Sigmoid colon (tissue), 4 donors: ENCODE measurements around the gene SRF.

ENCODE experiments used
- CTCF ChIP-seq, 4 experiments: fragments of 450-650 bp in 3 of 4; fragments of 200-600 bp in 1 of 4; IDR thresholded peaks; one replicate each; pipeline ENCODE4 v1.5.1; 2016 to 2019; ENCODE audit warnings: antibody characterized with exemption in 4 of 4, mild to moderate bottlenecking in 3 of 4, moderate library complexity in 2 of 4
- EP300 ChIP-seq, 4 donors: sonication (generic); formaldehyde crosslinking; IDR thresholded peaks; one replicate each; pipeline ENCODE4 v1.6.1; 2017; ENCODE audit warnings: antibody characterized with exemption in 4 of 4
- POLR2A ChIP-seq, 2 donors: fragments of 450-650 bp; IDR thresholded peaks; one replicate each; pipeline ENCODE4 v1.6.1; 2016; ENCODE audit warnings: antibody characterized with exemption in 2 of 2, mild to moderate bottlenecking in 2 of 2, moderate library complexity in 2 of 2
- POLR2AphosphoS5 ChIP-seq, 4 donors: sonication (generic); formaldehyde crosslinking; IDR thresholded peaks; one replicate each; pipeline ENCODE4 v1.6.1; 2017; ENCODE audit warnings: antibody characterized with exemption in 4 of 4

GRCh38 chr6:43124481-43124880 is 46.6 kb upstream of the SRF start:
- no peak for TF ChIP-seq EP300 (IDR thresholded peaks at IDR 0.05)
- TF ChIP-seq CTCF (IDR thresholded peaks at IDR 0.05): no peak
- no peak for TF ChIP-seq POLR2AphosphoS5 (IDR thresholded peaks at IDR 0.05)
- TF ChIP-seq POLR2A (IDR thresholded peaks at IDR 0.05): no peak
